NT2/D1 (cell line): ENCODE data around the gene DCLK1.

ENCODE experiments used
- DNase-seq: peaks from one replicate; pipeline ENCODE4 v3.0.0-alpha.2; 2011; ENCODE audit warnings: low read depth, low spot score
- H3K27me3 ChIP-seq: 2 replicates; pipeline ENCODE4 v1.6.0; 2011; ENCODE audit warnings: mild to moderate bottlenecking; ENCODE audit not compliant: insufficient read length, insufficient read depth
- H3K36me3 ChIP-seq: 2 replicates; pipeline ENCODE4 v1.6.1; 2011; ENCODE audit warnings: mild to moderate bottlenecking, low read length, mixed read lengths; ENCODE audit not compliant: insufficient read depth, insufficient read length
- H3K4me1 ChIP-seq: 2 replicates; pipeline ENCODE4 v1.5.1; 2011; ENCODE audit not compliant: insufficient read depth, insufficient read length
- H3K4me3 ChIP-seq: 2 replicates; pipeline ENCODE4 v1.5.1; 2011; ENCODE audit warnings: low read depth; ENCODE audit not compliant: insufficient read length
- H3K9ac ChIP-seq: 2 replicates; pipeline ENCODE4 v1.6.0; 2011; ENCODE audit warnings: low read depth; ENCODE audit not compliant: insufficient read length
- H3K9me3 ChIP-seq: 2 replicates; pipeline ENCODE4 v1.5.1; 2011; ENCODE audit warnings: mild to moderate bottlenecking, low read length; ENCODE audit not compliant: insufficient read depth
- SUZ12 ChIP-seq: IDR thresholded peaks from 2 replicates; pipeline ENCODE4 v1.6.1; 2011; ENCODE audit not compliant: insufficient read length, insufficient read depth; ENCODE audit errors: extremely low read depth
- YY1 ChIP-seq: IDR thresholded peaks from 2 replicates; pipeline ENCODE4 v1.6.1; 2011; ENCODE audit not compliant: insufficient read length, insufficient read depth
- ZNF274 ChIP-seq: IDR thresholded peaks from 2 replicates; pipeline ENCODE4 v1.6.1; 2011; ENCODE audit warnings: mild to moderate bottlenecking, low read depth, low read length

DCLK1 gene

DNA sequence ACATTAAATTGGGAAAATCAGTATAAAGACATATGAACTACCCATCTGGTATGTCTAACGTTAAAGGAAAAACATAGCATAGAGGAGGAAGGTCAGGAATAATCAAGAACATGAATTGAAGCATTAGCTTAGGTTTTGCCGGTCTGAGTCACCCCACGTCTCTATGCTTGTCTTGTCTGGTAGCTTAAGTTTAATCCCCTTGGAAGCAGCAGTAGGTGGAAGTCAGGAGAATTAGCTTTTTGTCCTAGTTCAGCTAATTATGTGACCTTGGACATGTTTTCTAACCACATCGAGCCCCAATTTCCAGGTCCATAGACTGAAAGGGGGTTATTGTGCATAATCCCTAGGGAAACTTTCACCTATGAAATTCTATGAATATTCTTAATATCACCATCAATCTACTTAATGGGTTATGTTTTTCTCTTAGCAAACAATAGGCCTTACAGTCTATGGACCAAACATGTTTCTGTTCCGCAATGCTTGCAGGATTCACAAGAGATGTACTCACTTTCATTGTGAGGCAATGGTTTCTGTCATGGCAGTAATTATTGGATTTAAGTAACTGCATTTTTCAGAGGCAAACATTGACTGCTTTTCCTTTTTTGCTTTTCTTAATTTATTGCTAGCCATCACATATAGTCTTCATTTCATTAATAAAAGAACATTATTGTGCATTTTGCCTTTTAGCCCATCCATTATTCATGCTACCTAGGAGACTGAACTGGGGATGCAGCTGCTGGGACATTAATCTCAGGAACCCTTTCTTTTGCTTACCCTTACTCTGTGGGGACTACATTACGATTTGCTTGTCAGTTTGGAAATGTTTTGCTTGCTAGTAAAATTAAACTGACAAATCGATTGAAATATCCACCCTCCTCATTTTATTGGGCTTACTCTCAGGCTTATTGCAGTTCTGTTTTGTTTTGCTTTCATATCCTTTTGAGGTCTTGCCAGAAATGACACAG is 349.9 kb downstream of the DCLK1 start:
- no peaks in the 10 kb centered on the region for H3K9me3 ChIP-seq
- H3K9ac ChIP-seq: no peak overlapping the region
- TF ChIP-seq SUZ12 (no peak), ZNF274 (no peak), YY1 (no peak)
- no peaks in the 10 kb centered on the region for H3K36me3 ChIP-seq
- no peak for DNase-seq
- no peak overlapping the region for H3K4me3 ChIP-seq
- H3K27me3 ChIP-seq: no peaks in the 10 kb centered on the region
- no peaks in the 10 kb centered on the region for H3K4me1 ChIP-seq

GRCh38 chr13:35780613-35781012 is 350.6 kb downstream of the DCLK1 start:
- TF ChIP-seq ZNF274 (no peak), YY1 (no peak), SUZ12 (no peak)
- Histone ChIP-seq H3K36me3 (no peaks in the 10 kb centered on the region), H3K4me1 (no peaks in the 10 kb centered on the region), H3K27me3 (no peaks in the 10 kb centered on the region), H3K9ac (no peak overlapping the region), H3K9me3 (no peaks in the 10 kb centered on the region), H3K4me3 (no peak overlapping the region)
- DNase-seq: no peak

GRCh38 chr13:35771898-35772297 is 359.3 kb downstream of the DCLK1 start:
- Histone ChIP-seq H3K36me3 (no peaks in the 10 kb centered on the region), H3K9me3 (no peaks in the 10 kb centered on the region), H3K4me1 (no peaks in the 10 kb centered on the region), H3K9ac (no peak overlapping the region), H3K27me3 (no peaks in the 10 kb centered on the region), H3K4me3 (no peak overlapping the region)
- DNase-seq: no peak
- no peak for TF ChIP-seq ZNF274
- TF ChIP-seq YY1: no peak
- TF ChIP-seq SUZ12: no peak

GRCh38 chr13:35770756-35771297 is 360.4 kb downstream of the DCLK1 start:
- H3K27me3 ChIP-seq: no peaks in the 10 kb centered on the region
- H3K36me3 ChIP-seq: no peaks in the 10 kb centered on the region
- H3K9ac ChIP-seq: no peak overlapping the region
- H3K9me3 ChIP-seq: no peaks in the 10 kb centered on the region
- no peaks in the 10 kb centered on the region for H3K4me1 ChIP-seq
- TF ChIP-seq ZNF274 (no peak), SUZ12 (no peak), YY1 (no peak)
- no peak for DNase-seq
- no peak overlapping the region for H3K4me3 ChIP-seq

DNA sequence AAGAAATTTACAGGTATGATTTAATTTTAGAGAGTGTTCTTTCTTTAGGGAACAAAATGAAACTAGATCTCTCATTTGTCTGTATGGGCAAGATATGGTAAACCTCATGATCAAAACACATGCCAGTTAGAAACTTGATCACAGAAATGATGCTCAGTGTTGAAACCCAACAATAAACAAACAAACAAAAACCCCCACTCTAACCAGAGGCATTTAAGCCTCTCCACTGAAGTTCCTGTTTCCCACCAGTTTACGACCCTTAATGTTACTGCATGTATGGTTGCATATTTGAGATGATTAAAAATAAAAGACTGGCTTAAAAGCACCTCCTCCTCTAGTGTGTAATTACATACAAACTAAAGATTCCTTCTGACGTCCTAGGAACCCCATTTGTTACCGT is 361.4 kb downstream of the DCLK1 start:
- no peak for TF ChIP-seq ZNF274
- TF ChIP-seq SUZ12: no peak
- no peak for TF ChIP-seq YY1
- Histone ChIP-seq H3K9ac (no peak overlapping the region), H3K4me3 (no peak overlapping the region), H3K9me3 (no peaks in the 10 kb centered on the region), H3K27me3 (no peaks in the 10 kb centered on the region), H3K4me1 (no peaks in the 10 kb centered on the region), H3K36me3 (no peaks in the 10 kb centered on the region)
- DNase-seq: no peak

- Histone ChIP-seq H3K36me3 (no peaks in the 10 kb centered on the region), H3K4me3 (no peak overlapping the region), H3K9me3 (no peaks in the 10 kb centered on the region), H3K9ac (no peak overlapping the region), H3K27me3 (no peaks in the 10 kb centered on the region), H3K4me1 (no peaks in the 10 kb centered on the region)
- no peak for DNase-seq
- TF ChIP-seq YY1: no peak
- TF ChIP-seq SUZ12: no peak
- no peak for TF ChIP-seq ZNF274
Measured at GRCh38 chr13:35768551-35768950, 362.6 kb downstream of the DCLK1 start.

- Histone ChIP-seq H3K27me3 (no peaks in the 10 kb centered on the region), H3K4me1 (no peaks in the 10 kb centered on the region), H3K4me3 (no peak overlapping the region), H3K9ac (no peak overlapping the region), H3K9me3 (no peaks in the 10 kb centered on the region), H3K36me3 (no peaks in the 10 kb centered on the region)
- TF ChIP-seq ZNF274: no peak
- no peak for TF ChIP-seq SUZ12
- DNase-seq: no peak
Measured at GRCh38 chr13:35768073-35768472, 363.1 kb downstream of the DCLK1 start.
